DOHH2 (cell line): ENCODE data around the gene CAPZB.

ENCODE experiments used
- EZH2phosphoT487 ChIP-seq: fragments of 200-600 bp; sonication (generic); IDR thresholded peaks from 2 replicates; pipeline ENCODE4 v1.6.1; 2017; ENCODE audit warnings: borderline replicate concordance, mild to moderate bottlenecking, antibody characterized with exemption, low read length, moderate library complexity, mixed read lengths
- TF ChIP-seq, protein P1 (sequence below): fragments of 200-600 bp; sonication (generic); IDR thresholded peaks from one replicate; pipeline ENCODE4 v1.5.1; 2014; ENCODE audit warnings: antibody characterized with exemption, mild to moderate bottlenecking, low read depth, low read length; ENCODE audit not compliant: poor library complexity, severe bottlenecking

DNA sequence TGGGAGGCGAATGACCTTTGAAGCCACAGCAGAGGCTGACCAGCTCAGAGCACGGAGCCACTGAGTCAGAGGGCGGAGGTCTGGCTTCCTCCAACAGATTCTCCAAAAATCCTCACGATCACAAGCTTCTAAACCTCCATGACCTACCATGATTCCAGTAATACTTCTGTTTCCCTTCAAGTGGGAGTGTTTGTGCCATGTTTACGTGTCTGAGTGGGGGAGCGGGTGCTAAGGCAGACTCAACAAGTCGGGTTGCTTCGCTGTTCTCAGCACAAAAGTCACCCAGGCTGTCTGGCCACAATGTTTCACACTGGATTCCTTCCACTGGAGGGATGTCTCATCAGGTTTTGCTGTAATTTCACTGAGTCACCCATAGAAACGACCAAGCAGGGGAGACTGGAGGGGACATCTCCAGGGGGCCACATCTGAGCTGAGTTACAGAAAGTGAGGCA, 87.0 kb downstream of the CAPZB start:
- TF ChIP-seq, protein P1, sequence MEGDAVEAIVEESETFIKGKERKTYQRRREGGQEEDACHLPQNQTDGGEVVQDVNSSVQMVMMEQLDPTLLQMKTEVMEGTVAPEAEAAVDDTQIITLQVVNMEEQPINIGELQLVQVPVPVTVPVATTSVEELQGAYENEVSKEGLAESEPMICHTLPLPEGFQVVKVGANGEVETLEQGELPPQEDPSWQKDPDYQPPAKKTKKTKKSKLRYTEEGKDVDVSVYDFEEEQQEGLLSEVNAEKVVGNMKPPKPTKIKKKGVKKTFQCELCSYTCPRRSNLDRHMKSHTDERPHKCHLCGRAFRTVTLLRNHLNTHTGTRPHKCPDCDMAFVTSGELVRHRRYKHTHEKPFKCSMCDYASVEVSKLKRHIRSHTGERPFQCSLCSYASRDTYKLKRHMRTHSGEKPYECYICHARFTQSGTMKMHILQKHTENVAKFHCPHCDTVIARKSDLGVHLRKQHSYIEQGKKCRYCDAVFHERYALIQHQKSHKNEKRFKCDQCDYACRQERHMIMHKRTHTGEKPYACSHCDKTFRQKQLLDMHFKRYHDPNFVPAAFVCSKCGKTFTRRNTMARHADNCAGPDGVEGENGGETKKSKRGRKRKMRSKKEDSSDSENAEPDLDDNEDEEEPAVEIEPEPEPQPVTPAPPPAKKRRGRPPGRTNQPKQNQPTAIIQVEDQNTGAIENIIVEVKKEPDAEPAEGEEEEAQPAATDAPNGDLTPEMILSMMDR: no peak
- TF ChIP-seq EZH2phosphoT487: no peak
